Measurements from ENCODE around the gene BTBD16. TPM values are rescaled to one million over a fixed set of nuclear protein-coding genes. Genes with fewer than 3 reads are reported as not detected.

The BTBD16 gene
- total RNA-seq, 1 experiment from 2014 or later: not detected

GRCh38 chr10:122343936-122344335, 72.8 kb downstream of the BTBD16 start:
- Histone ChIP-seq H3K9me3 (ENCODE audit: control insufficient read depth, low read depth, low read length) (peaks cover 11% of the 10 kb centered on the region), H3K18ac (ENCODE audit: insufficient read length, low read depth, low read length) (no peak overlapping the region), H3K79me1 (ENCODE audit: insufficient read depth, low read depth, low read length, poor library complexity, severe bottlenecking) (no peaks in the 10 kb centered on the region), H4K20me1 (ENCODE audit: control insufficient read depth, insufficient read depth, insufficient read length) (no peaks in the 10 kb centered on the region), H2BK5ac (ENCODE audit: insufficient read length, low read length) (no peak overlapping the region), H3K56ac (ENCODE audit: insufficient read length, low read depth, low read length) (no peak overlapping the region), H3T11ph (ENCODE audit: low read length) (no peak overlapping the region), H3K14ac (ENCODE audit: insufficient read depth, low read length) (no peak overlapping the region), H3K27me3 (ENCODE audit: insufficient read depth, low read length) (no peaks in the 10 kb centered on the region), H3K9ac (ENCODE audit: extremely low read depth, insufficient read length, low read length) (no peak overlapping the region), H2BK120ac (ENCODE audit: low read depth, low read length, poor library complexity, severe bottlenecking) (no peak overlapping the region), H2AK5ac (ENCODE audit: insufficient read length, low read length) (no peak overlapping the region), H3K4ac (ENCODE audit: low read depth, low read length) (no peak overlapping the region), H2BK12ac (ENCODE audit: insufficient read length, low read depth, low read length) (no peak overlapping the region), H4K8ac (replicated peaks; ENCODE audit: insufficient read length, low read depth, low read length) (no peak overlapping the region), H3K23ac (ENCODE audit: insufficient read length, low read depth, low read length) (no peak overlapping the region), H3K4me1 (ENCODE audit: insufficient read depth, low read length) (peaks cover 4% of the 10 kb centered on the region; the same call in 1 of the 2 replicates), H4K91ac (ENCODE audit: insufficient read length, low read depth, low read length) (no peak overlapping the region), H4K5ac (ENCODE audit: insufficient read length, low read depth, low read length) (no peak overlapping the region), H2AFZ (ENCODE audit: low read length) (no peak overlapping the region), H3K79me2 (ENCODE audit: insufficient read depth, low read length) (no peaks in the 10 kb centered on the region), H3K4me2 (ENCODE audit: insufficient read depth, insufficient read length, low read length) (no peak overlapping the region), H3K23me2 (ENCODE audit: insufficient read length, low read depth, low read length, poor library complexity, severe bottlenecking) (no peaks in the 10 kb centered on the region), H2BK15ac (ENCODE audit: low read depth, low read length) (no peak overlapping the region), H2BK20ac (ENCODE audit: low read depth, low read length, poor library complexity, severe bottlenecking) (no peak overlapping the region), H3K27ac (ENCODE audit: insufficient read length, low read depth, low read length) (no peak overlapping the region)
- H3K36me3 Mint-ChIP-seq (ENCODE audit: insufficient read depth in 1 of 3, low read depth in 3 of 3): peaks cover 16 to 29% (median 25%) of the 10 kb centered on the region in 3 experiments
- peaks cover 49 to 54% of the 10 kb centered on the region in 2 experiments for H3K4me1 Mint-ChIP-seq
- H3K27ac Mint-ChIP-seq: peak overlapping the region in 1 of 3 experiments; percentile 74; a peak in 1 of 7 replicates
- WGBS (ENCODE audit: extremely low coverage, insufficient read length, low lambda C conversion rate): no CpG with 5 or more reads among the region's 8 CpGs
- no peak overlapping the region for H3K4me3 Mint-ChIP-seq
- H3K9me3 Mint-ChIP-seq: peaks cover 32 to 37% of the 10 kb centered on the region in 2 experiments
- DNase-seq: no peak
- TF ChIP-seq, protein P1, sequence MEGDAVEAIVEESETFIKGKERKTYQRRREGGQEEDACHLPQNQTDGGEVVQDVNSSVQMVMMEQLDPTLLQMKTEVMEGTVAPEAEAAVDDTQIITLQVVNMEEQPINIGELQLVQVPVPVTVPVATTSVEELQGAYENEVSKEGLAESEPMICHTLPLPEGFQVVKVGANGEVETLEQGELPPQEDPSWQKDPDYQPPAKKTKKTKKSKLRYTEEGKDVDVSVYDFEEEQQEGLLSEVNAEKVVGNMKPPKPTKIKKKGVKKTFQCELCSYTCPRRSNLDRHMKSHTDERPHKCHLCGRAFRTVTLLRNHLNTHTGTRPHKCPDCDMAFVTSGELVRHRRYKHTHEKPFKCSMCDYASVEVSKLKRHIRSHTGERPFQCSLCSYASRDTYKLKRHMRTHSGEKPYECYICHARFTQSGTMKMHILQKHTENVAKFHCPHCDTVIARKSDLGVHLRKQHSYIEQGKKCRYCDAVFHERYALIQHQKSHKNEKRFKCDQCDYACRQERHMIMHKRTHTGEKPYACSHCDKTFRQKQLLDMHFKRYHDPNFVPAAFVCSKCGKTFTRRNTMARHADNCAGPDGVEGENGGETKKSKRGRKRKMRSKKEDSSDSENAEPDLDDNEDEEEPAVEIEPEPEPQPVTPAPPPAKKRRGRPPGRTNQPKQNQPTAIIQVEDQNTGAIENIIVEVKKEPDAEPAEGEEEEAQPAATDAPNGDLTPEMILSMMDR (conservative IDR thresholded peaks at IDR 0.05): no peak
- peaks cover 11% of the 10 kb centered on the region for H3K27me3 Mint-ChIP-seq (ENCODE audit: low read depth)
